Panc1 (cell line): ENCODE results near the gene DLGAP1.

Source experiments
- POLR2AphosphoS5 ChIP-seq: IDR thresholded peaks from 2 replicates; pipeline ENCODE4 v1.6.1; 2012; ENCODE audit warnings: mild to moderate bottlenecking, low read depth, low read length, moderate library complexity
- SIN3A ChIP-seq: IDR thresholded peaks from 2 replicates; pipeline ENCODE4 v1.6.1; 2012; ENCODE audit warnings: low read depth, mild to moderate bottlenecking, low read length, moderate library complexity, borderline replicate concordance; ENCODE audit not compliant: insufficient read depth
- TF ChIP-seq, protein P1 (sequence below): fragments of 450-650 bp; IDR thresholded peaks from 2 replicates; pipeline ENCODE4 v1.5.1; 2017; ENCODE audit warnings: mild to moderate bottlenecking
- TF ChIP-seq, protein P2 (sequence below), 2 experiments: IDR thresholded peaks; 2 replicates each; pipeline ENCODE4 v1.6.1; 2011 to 2012; ENCODE audit warnings: low read depth in 2 of 2, control low read depth in 1 of 2, low read length in 1 of 2, mild to moderate bottlenecking in 1 of 2, moderate library complexity in 1 of 2; ENCODE audit not compliant: insufficient read depth in 1 of 2

DNA sequence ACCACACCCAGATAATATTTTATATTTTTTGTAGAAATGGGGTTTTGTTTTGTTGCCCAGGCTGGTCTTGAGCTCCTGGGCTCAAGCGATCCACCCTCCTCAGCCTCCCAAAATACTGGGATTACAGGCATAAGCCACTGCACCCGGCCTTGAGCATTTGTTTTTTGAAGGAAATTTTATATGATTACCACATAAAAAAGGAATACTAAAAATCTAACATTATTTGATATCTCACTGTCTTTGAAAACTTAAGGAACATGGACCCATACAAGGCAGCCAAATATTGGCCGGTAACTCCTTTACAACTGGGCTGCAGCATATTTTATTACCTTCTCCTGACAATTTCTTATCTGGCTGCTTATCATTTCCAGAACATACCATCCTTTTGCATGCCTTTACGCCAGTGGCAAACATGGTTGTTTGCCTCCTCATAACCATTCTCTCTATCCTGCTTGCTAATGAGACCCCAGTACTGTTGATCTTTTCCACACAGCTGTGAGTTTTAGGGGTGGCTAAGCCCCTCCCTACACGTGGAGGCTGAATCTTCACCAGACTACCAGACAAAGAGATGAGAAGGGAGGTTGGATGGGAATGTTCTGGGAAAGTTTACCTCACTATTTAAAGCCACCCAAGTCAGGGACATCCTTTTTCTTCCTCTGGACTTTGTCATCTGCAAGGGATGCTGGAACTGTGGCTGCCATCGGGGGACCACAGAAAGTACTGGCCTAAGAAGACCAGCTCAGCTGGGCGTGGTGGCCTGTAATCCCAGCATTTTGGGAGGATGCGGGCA, 847.6 kb downstream of the DLGAP1 start:
- TF ChIP-seq, protein P1, sequence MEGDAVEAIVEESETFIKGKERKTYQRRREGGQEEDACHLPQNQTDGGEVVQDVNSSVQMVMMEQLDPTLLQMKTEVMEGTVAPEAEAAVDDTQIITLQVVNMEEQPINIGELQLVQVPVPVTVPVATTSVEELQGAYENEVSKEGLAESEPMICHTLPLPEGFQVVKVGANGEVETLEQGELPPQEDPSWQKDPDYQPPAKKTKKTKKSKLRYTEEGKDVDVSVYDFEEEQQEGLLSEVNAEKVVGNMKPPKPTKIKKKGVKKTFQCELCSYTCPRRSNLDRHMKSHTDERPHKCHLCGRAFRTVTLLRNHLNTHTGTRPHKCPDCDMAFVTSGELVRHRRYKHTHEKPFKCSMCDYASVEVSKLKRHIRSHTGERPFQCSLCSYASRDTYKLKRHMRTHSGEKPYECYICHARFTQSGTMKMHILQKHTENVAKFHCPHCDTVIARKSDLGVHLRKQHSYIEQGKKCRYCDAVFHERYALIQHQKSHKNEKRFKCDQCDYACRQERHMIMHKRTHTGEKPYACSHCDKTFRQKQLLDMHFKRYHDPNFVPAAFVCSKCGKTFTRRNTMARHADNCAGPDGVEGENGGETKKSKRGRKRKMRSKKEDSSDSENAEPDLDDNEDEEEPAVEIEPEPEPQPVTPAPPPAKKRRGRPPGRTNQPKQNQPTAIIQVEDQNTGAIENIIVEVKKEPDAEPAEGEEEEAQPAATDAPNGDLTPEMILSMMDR = no peak
- TF ChIP-seq POLR2AphosphoS5 = no peak
- TF ChIP-seq, protein P2, sequence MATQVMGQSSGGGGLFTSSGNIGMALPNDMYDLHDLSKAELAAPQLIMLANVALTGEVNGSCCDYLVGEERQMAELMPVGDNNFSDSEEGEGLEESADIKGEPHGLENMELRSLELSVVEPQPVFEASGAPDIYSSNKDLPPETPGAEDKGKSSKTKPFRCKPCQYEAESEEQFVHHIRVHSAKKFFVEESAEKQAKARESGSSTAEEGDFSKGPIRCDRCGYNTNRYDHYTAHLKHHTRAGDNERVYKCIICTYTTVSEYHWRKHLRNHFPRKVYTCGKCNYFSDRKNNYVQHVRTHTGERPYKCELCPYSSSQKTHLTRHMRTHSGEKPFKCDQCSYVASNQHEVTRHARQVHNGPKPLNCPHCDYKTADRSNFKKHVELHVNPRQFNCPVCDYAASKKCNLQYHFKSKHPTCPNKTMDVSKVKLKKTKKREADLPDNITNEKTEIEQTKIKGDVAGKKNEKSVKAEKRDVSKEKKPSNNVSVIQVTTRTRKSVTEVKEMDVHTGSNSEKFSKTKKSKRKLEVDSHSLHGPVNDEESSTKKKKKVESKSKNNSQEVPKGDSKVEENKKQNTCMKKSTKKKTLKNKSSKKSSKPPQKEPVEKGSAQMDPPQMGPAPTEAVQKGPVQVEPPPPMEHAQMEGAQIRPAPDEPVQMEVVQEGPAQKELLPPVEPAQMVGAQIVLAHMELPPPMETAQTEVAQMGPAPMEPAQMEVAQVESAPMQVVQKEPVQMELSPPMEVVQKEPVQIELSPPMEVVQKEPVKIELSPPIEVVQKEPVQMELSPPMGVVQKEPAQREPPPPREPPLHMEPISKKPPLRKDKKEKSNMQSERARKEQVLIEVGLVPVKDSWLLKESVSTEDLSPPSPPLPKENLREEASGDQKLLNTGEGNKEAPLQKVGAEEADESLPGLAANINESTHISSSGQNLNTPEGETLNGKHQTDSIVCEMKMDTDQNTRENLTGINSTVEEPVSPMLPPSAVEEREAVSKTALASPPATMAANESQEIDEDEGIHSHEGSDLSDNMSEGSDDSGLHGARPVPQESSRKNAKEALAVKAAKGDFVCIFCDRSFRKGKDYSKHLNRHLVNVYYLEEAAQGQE (IDR thresholded peaks at IDR 0.05; ENCODE audit: insufficient read depth in 1 of 2, low read depth in 2 of 2, low read length in 1 of 2) = no peak
- TF ChIP-seq SIN3A = no peak
